Left lung (tissue), 14 donors: ENCODE data around the gene CCDC124. TPM values are rescaled to one million over a fixed set of nuclear protein-coding genes. Genes with fewer than 3 reads are reported as not detected.
"Not testable (repeated sequence)": the region's sequence is repeated elsewhere in the genome, so short reads cannot be mapped to it uniquely, and the experiment has no call there.

Experiments
- ATAC-seq: fragments of 200-7000 bp; cut with Tn5 transposase; one replicate; pipeline ENCODE4 v1.9.1; 2020; ENCODE audit warnings: moderate library complexity
- DNase-seq, 4 donors: peaks; one replicate each; pipeline ENCODE4 v3.0.0-alpha.2; 2013 to 2020
- H3K27ac ChIP-seq, 2 donors: fragments of 200-600 bp; sonication (generic) in 1 of 2; one replicate each; pipeline versions ENCODE4 v1.5.0 to v1.8.0; 2020 to 2021
- H3K27me3 ChIP-seq, 2 donors: fragments of 200-600 bp; sonication (generic) in 1 of 2; one replicate each; pipeline versions ENCODE4 v1.5.0 to v1.8.0; 2020 to 2021
- H3K36me3 ChIP-seq, 2 donors: fragments of 200-600 bp; sonication (generic) in 1 of 2; one replicate each; pipeline versions ENCODE4 v1.5.0 to v1.8.0; 2020 to 2021
- H3K4me1 ChIP-seq, 2 donors: fragments of 200-600 bp; one replicate each; pipeline ENCODE4 v1.8.0; 2021
- H3K4me3 ChIP-seq, 2 donors: fragments of 200-600 bp; sonication (generic) in 1 of 2; one replicate each; pipeline versions ENCODE4 v1.5.0 to v1.8.0; 2020 to 2021; ENCODE audit warnings: mild to moderate bottlenecking in 1 of 2
- H3K9me3 ChIP-seq, 2 donors: fragments of 200-600 bp; sonication (generic) in 1 of 2; one replicate each; pipeline versions ENCODE4 v1.5.0 to v1.8.0; 2020 to 2021
- intact Hi-C, 2 donors: fragments of 100-400 bp; cut with DNase I; formaldehyde crosslinking; loops; one replicate each; pipeline versions ENCODE4 v1.11.2 to v1.14.2; 2022
- long read RNA-seq, 12 donors: library from polyadenylated mRNA in 2 of 12; unstranded in 2 of 12; transcript quantifications; one replicate each; pipeline ENCODE4 v2.0.0 and lab custom pipeline, GENCODE V29; 2019 to 2026
- polyA plus RNA-seq, 6 donors: library from polyadenylated mRNA; unstranded; fragments of 120-200 nt; gene quantifications; one replicate each; pipeline ENCODE4 v1.2.1, GENCODE V29; 2013; ENCODE audit not compliant: insufficient read length in 6 of 6
- total RNA-seq, 2 donors: library from RNA; stranded (reverse); fragmentation: NEBNext Ultra II Directional; extraction: Animal tissue kit (Norgen Biotek cat#: 25700); gene quantifications; one replicate each; pipeline ENCODE4 v1.2.1, GENCODE V29; 2021
- TF ChIP-seq, protein P1 (sequence below), 2 donors: fragments of 200-600 bp; sonication (generic) in 1 of 2; IDR thresholded peaks; one replicate each; pipeline versions ENCODE4 v1.5.0 to v1.8.0; 2021; ENCODE audit warnings: antibody characterized with exemption in 2 of 2
- donor health status: DM: no; HTN: yes; CAD: no.
- donor health status: DM: no; HTN: no; CAD: no.

Gene CCDC124, protein sequence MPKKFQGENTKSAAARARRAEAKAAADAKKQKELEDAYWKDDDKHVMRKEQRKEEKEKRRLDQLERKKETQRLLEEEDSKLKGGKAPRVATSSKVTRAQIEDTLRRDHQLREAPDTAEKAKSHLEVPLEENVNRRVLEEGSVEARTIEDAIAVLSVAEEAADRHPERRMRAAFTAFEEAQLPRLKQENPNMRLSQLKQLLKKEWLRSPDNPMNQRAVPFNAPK
- total RNA-seq (10 to 100 TPM; 60.5 to 75.7 TPM), polyA plus RNA-seq (10 to 100 TPM; 42.0 to 63.8 (median 53.1) TPM)
- long read RNA-seq, donor 1, transcript CCDC124-201 (5 exons, 938 nt), result major isoform, 42 of 69 reads
- long read RNA-seq, donor 1, partial matches to known transcripts, result 25 of 69 reads
- long read RNA-seq, donor 1, other reads (novel, unspliced or antisense), result 0 of 69 reads
- long read RNA-seq, donor 2, transcript CCDC124-201 (5 exons, 938 nt), result major isoform, 25 of 45 reads
- long read RNA-seq, donor 2, partial matches to known transcripts, result 19 of 45 reads
- long read RNA-seq, donor 2, other reads (novel, unspliced or antisense), result 0 of 45 reads
- long read RNA-seq, donor 3, transcript CCDC124-201 (5 exons, 938 nt), result major isoform, 22 of 36 reads
- long read RNA-seq, donor 3, partial matches to known transcripts, result 11 of 36 reads
- long read RNA-seq, donor 3, other reads (novel, unspliced or antisense), result 0 of 36 reads
- long read RNA-seq, donor 4, transcript CCDC124-201 (5 exons, 938 nt), result major isoform, 42 of 49 reads
- long read RNA-seq, donor 4, partial matches to known transcripts, result 3 of 49 reads
- long read RNA-seq, donor 4, other reads (novel, unspliced or antisense), result 4 of 49 reads
- long read RNA-seq, donor 5, transcript CCDC124-201 (5 exons, 938 nt), result major isoform, 21 of 36 reads
- long read RNA-seq, donor 5, partial matches to known transcripts, result 12 of 36 reads
- long read RNA-seq, donor 5, other reads (novel, unspliced or antisense), result 0 of 36 reads
- long read RNA-seq, donor 6, transcript CCDC124-201 (5 exons, 938 nt), result major isoform, 17 of 32 reads
- long read RNA-seq, donor 6, partial matches to known transcripts, result 14 of 32 reads
- long read RNA-seq, donor 6, other reads (novel, unspliced or antisense), result 0 of 32 reads
- long read RNA-seq, donor 7, transcript CCDC124-201 (5 exons, 938 nt), result major isoform, 15 of 23 reads
- long read RNA-seq, donor 7, partial matches to known transcripts, result 8 of 23 reads
- long read RNA-seq, donor 7, other reads (novel, unspliced or antisense), result 0 of 23 reads
- long read RNA-seq, donor 8, transcript CCDC124-201 (5 exons, 938 nt), result major isoform, 30 of 46 reads
- long read RNA-seq, donor 8, partial matches to known transcripts, result 16 of 46 reads
- long read RNA-seq, donor 8, other reads (novel, unspliced or antisense), result 0 of 46 reads
- long read RNA-seq, donor 9, result 0 reads
- long read RNA-seq, donor 10, transcript CCDC124-201 (5 exons, 938 nt), result major isoform, 72 of 99 reads
- long read RNA-seq, donor 10, partial matches to known transcripts, result 21 of 99 reads
- long read RNA-seq, donor 10, other reads (novel, unspliced or antisense), result 6 of 99 reads
- long read RNA-seq, donor 11, result 0 reads
- long read RNA-seq, donor 12, transcript CCDC124-201 (5 exons, 938 nt), result major isoform, 30 of 48 reads
- long read RNA-seq, donor 12, partial matches to known transcripts, result 16 of 48 reads
- long read RNA-seq, donor 12, other reads (novel, unspliced or antisense), result 0 of 48 reads

DNA sequence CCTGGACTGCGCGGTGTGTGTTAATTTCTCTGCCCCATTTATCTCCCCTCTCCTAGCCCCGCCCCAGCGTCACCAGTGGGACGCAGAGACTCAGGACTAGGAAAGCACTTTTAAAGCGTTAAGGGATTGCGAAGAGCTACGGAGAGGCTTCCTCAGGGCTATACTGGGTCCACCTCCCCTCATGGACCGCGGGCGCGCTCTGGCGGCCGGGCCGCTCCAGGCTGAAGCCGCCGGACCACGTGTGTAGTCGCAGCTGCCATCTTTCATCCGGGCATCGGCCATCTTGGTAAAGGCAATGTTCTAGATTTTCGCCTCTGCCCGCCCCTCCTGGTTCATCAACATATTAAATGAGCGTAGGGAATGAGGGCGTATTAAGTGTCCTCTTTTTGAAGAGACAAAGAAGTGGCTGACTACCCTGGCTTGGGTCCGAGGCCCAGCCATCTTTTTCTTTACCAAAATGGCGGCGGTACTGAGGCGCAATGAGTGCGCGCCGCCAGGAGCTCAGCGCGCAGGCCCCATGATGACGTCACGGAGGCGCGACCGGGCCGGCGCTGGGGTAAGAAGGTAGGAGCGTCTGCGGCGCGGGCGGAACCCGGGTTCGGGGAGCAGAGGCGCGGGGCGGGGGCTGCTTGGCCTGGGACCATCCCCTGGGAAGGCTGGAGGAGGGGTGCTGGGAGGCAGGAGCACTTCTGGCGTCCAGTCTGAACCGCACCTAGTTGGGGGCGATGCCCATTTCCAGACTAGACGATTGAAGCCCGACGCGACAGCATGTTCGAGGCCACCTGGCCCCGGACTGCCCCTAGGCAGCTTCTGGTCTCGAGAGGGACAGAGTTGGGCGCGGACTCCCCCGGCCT, at the start of gene CCDC124:
CCDC124 (plus strand) TSS at position 531 of the 854 bp plus-strand sequence. CDS start 3,406 bp downstream, outside the sequence.
- Histone ChIP-seq H3K9me3 (no peaks in the 10 kb centered on the region), H3K36me3 (peaks cover 0 to 18% of the 10 kb centered on the region in 2 donors), H3K4me1 (peaks cover 12 to 24% of the 10 kb centered on the region in 2 donors), H3K27ac (peak within 1 kb of the TSS; percentile 76 to 89), H3K27me3 (no peaks in the 10 kb centered on the region), H3K4me3 (peak within 1 kb of the TSS; percentile 68 to 87)
- peak; percentile 98 for ATAC-seq
- DNase-seq, result peak; percentile 92 to 97 (median 94)
- intact Hi-C loops, result no loop called here
- TF ChIP-seq, protein P1, sequence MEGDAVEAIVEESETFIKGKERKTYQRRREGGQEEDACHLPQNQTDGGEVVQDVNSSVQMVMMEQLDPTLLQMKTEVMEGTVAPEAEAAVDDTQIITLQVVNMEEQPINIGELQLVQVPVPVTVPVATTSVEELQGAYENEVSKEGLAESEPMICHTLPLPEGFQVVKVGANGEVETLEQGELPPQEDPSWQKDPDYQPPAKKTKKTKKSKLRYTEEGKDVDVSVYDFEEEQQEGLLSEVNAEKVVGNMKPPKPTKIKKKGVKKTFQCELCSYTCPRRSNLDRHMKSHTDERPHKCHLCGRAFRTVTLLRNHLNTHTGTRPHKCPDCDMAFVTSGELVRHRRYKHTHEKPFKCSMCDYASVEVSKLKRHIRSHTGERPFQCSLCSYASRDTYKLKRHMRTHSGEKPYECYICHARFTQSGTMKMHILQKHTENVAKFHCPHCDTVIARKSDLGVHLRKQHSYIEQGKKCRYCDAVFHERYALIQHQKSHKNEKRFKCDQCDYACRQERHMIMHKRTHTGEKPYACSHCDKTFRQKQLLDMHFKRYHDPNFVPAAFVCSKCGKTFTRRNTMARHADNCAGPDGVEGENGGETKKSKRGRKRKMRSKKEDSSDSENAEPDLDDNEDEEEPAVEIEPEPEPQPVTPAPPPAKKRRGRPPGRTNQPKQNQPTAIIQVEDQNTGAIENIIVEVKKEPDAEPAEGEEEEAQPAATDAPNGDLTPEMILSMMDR (IDR thresholded peaks at IDR 0.05), result peak; percentile 70 to 74

DNA sequence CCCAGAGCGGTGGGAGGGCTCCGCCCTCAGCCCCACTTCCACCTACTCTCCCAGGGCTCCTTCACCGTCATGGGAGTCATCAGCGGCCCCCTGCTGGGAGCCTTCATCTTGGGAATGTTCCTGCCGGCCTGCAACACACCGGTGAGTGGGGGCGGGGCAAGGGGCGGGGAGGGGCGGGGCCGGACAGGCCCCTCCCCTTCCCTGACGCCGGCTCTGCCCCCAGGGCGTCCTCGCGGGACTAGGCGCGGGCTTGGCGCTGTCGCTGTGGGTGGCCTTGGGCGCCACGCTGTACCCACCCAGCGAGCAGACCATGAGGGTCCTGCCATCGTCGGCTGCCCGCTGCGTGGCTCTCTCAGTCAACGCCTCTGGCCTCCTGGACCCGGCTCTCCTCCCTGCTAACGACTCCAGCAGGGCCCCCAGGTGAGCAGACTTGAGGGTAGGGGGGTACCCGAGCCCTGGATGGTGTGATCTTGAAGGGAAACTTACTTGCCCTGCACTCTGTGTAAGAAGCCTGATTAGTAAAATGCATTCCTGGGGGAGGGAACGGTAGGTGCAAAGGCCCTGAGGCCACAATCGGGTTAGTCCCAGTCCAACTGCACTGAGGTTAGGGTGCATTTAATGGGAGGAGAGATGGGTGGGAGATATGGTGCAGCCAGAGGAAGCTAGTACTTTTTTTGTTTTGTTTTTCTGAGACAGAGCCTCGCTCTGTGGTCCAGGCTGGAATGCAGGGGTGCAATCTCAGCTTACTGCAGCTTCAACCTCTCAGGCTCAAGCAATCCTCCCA, 49.0 kb upstream of the CCDC124 start:
- intact Hi-C loops, result no loop called here
- H3K4me1 ChIP-seq, result no peaks in the 10 kb centered on the region
- H3K36me3 ChIP-seq, result no peaks in the 10 kb centered on the region
- no peak overlapping the region for H3K4me3 ChIP-seq
- DNase-seq (no peak), ATAC-seq (no peak)
- no peak overlapping the region for H3K27ac ChIP-seq
- peaks cover 0 to 17% of the 10 kb centered on the region in 2 donors for H3K27me3 ChIP-seq
- TF ChIP-seq, protein P1 (IDR thresholded peaks at IDR 0.05), result no peak
- no peaks in the 10 kb centered on the region for H3K9me3 ChIP-seq

DNA sequence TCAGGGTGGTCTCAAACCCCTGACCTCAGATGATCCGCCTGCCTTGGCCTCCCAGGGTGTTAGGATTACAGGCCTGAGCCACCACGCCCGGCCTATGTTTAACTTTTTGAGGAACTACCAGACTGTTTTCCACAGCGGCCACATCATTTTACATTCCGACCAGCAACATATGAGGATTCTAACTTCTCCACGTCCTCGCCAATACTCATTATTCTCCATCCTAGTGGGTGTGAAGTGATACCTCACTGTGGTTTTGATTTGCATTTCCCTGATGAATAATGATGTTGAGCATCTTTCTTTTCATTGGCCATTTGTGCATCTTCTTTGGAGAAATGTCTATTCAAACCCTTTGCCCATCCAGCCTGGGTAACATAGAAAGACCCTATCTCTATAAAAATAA, 46.3 kb upstream of the CCDC124 start:
- H3K9me3 ChIP-seq, result no peaks in the 10 kb centered on the region
- no peak overlapping the region for H3K27ac ChIP-seq
- no peaks in the 10 kb centered on the region for H3K4me1 ChIP-seq
- H3K4me3 ChIP-seq, result no peak overlapping the region
- no peak for DNase-seq
- intact Hi-C loops, result no loop called here
- TF ChIP-seq, protein P1 (IDR thresholded peaks at IDR 0.05), result no peak
- no peaks in the 10 kb centered on the region for H3K36me3 ChIP-seq
- no peak for ATAC-seq
- peaks cover 0 to 40% of the 10 kb centered on the region in 2 donors for H3K27me3 ChIP-seq

GRCh38 chr19:17887221-17887620, 45.6 kb upstream of the CCDC124 start:
- H3K36me3 ChIP-seq, H3K9me3 ChIP-seq, H3K27ac ChIP-seq, intact Hi-C loops, DNase-seq, H3K4me1 ChIP-seq, H3K4me3 ChIP-seq, ATAC-seq: not testable (repeated sequence)
- peaks cover 0 to 47% of the 10 kb centered on the region in 2 donors for H3K27me3 ChIP-seq
